ENCODE data around the gene ZNF211. TPM values are rescaled to one million over a fixed set of nuclear protein-coding genes. Genes with fewer than 3 reads are reported as not detected.

The ZNF211 gene
- total RNA-seq, 1 experiment from 2014 or later: 6.7 TPM

- H3K79me2 ChIP-seq (ENCODE audit: insufficient read depth, low read length): no peaks in the 10 kb centered on the region
- no peak overlapping the region for H3K4me3 ChIP-seq (replicated peaks in 1 of 2; ENCODE audit: low read depth in 1 of 2, low read length in 2 of 2)
- TF ChIP-seq REST (IDR thresholded peaks at IDR 0.05; ENCODE audit: low read depth) (no peak), EZH2phosphoT487 (IDR thresholded peaks at IDR 0.05; ENCODE audit: borderline replicate concordance) (no peak), POLR2A (IDR thresholded peaks at IDR 0.05; ENCODE audit: borderline replicate concordance, extremely low read depth, insufficient read depth, insufficient read length) (no peak), SRF (IDR thresholded peaks at IDR 0.05; ENCODE audit: low read depth) (no peak), EGR1 (IDR thresholded peaks at IDR 0.05; ENCODE audit: low read depth) (no peak), SP1 (IDR thresholded peaks at IDR 0.05; ENCODE audit: low read depth) (no peak), JUND (IDR thresholded peaks at IDR 0.05) (no peak), TCF7L2 (IDR thresholded peaks at IDR 0.05; ENCODE audit: borderline replicate concordance, extremely low read depth, insufficient read depth, insufficient read length) (no peak), POLR2AphosphoS5 (IDR thresholded peaks at IDR 0.05; ENCODE audit: low read depth, low read length) (no peak), CEBPB (IDR thresholded peaks at IDR 0.05; ENCODE audit: low read depth) (no peak), RAD21 (IDR thresholded peaks at IDR 0.05; ENCODE audit: low read depth) (no peak), SIN3A (IDR thresholded peaks at IDR 0.05; ENCODE audit: low read depth) (no peak), CBX3 (IDR thresholded peaks at IDR 0.05; ENCODE audit: low read depth) (no peak), ZFX (IDR thresholded peaks at IDR 0.05) (no peak)
- TF ChIP-seq, protein P1, sequence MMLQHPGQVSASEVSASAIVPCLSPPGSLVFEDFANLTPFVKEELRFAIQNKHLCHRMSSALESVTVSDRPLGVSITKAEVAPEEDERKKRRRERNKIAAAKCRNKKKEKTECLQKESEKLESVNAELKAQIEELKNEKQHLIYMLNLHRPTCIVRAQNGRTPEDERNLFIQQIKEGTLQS (IDR thresholded peaks at IDR 0.05): no peak
- TF ChIP-seq, protein P2, sequence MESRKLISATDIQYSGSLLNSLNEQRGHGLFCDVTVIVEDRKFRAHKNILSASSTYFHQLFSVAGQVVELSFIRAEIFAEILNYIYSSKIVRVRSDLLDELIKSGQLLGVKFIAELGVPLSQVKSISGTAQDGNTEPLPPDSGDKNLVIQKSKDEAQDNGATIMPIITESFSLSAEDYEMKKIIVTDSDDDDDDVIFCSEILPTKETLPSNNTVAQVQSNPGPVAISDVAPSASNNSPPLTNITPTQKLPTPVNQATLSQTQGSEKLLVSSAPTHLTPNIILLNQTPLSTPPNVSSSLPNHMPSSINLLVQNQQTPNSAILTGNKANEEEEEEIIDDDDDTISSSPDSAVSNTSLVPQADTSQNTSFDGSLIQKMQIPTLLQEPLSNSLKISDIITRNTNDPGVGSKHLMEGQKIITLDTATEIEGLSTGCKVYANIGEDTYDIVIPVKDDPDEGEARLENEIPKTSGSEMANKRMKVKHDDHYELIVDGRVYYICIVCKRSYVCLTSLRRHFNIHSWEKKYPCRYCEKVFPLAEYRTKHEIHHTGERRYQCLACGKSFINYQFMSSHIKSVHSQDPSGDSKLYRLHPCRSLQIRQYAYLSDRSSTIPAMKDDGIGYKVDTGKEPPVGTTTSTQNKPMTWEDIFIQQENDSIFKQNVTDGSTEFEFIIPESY (IDR thresholded peaks at IDR 0.05; ENCODE audit: extremely low read depth, insufficient replicate concordance, low read length): no peak
- TF ChIP-seq, protein P3, sequence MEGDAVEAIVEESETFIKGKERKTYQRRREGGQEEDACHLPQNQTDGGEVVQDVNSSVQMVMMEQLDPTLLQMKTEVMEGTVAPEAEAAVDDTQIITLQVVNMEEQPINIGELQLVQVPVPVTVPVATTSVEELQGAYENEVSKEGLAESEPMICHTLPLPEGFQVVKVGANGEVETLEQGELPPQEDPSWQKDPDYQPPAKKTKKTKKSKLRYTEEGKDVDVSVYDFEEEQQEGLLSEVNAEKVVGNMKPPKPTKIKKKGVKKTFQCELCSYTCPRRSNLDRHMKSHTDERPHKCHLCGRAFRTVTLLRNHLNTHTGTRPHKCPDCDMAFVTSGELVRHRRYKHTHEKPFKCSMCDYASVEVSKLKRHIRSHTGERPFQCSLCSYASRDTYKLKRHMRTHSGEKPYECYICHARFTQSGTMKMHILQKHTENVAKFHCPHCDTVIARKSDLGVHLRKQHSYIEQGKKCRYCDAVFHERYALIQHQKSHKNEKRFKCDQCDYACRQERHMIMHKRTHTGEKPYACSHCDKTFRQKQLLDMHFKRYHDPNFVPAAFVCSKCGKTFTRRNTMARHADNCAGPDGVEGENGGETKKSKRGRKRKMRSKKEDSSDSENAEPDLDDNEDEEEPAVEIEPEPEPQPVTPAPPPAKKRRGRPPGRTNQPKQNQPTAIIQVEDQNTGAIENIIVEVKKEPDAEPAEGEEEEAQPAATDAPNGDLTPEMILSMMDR (IDR thresholded peaks at IDR 0.05 in 2 of 3, conservative IDR thresholded peaks at IDR 0.05 in 1 of 3; ENCODE audit: borderline replicate concordance in 1 of 3, insufficient read depth in 1 of 3, low read depth in 2 of 3, low read length in 2 of 3): no peak
- TF ChIP-seq, protein P4, sequence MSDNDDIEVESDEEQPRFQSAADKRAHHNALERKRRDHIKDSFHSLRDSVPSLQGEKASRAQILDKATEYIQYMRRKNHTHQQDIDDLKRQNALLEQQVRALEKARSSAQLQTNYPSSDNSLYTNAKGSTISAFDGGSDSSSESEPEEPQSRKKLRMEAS (IDR thresholded peaks at IDR 0.05): no peak
- peaks cover 18 to 25% of the 10 kb centered on the region in 2 experiments; a peak in 3 of 4 replicates for H3K9me3 ChIP-seq (ENCODE audit: control insufficient read depth in 1 of 2, insufficient read depth in 1 of 2, low read depth in 1 of 2, low read length in 2 of 2)
- ChIA-PET CTCF (no interaction called here), POLR2A (no interaction called here), RAD21 (ENCODE audit: low non-redundant PET in 1 of 2, low total read pairs in 2 of 2, uncharacterized antibody in 2 of 2, unreplicated experiment in 2 of 2) (no interaction called here)
- H4K20me1 ChIP-seq (ENCODE audit: insufficient read depth): no peaks in the 10 kb centered on the region
- BruUV-seq (replicated peaks): no TSS peak
- no peak overlapping the region for H3K9ac ChIP-seq (ENCODE audit: low read length)
- ATAC-seq (no peak), DNase-seq (ENCODE audit: low read depth, low spot score) (no peak)
- no peaks in the 10 kb centered on the region for H3K27me3 ChIP-seq (ENCODE audit: insufficient read depth, low read length)
- no peaks in the 10 kb centered on the region for H3K9me2 ChIP-seq (ENCODE audit: insufficient read depth)
- no peak overlapping the region for H3K27ac ChIP-seq (ENCODE audit: low read depth, low read length)
- intact Hi-C loops (cut with micrococcal nuclease): no loop called here
- no peak overlapping the region for H3K4me2 ChIP-seq (ENCODE audit: low read length)
- peaks cover 15 to 23% of the 10 kb centered on the region in 2 experiments for H3K36me3 ChIP-seq (ENCODE audit: control insufficient read depth in 1 of 2, insufficient read depth in 2 of 2, low read length in 2 of 2)
- H3K4me1 ChIP-seq (ENCODE audit: control insufficient read depth in 1 of 2, insufficient read depth in 2 of 2, low read length in 2 of 2): no peaks in the 10 kb centered on the region
- no peak overlapping the region for H2AFZ ChIP-seq (ENCODE audit: low read depth, low read length, poor library complexity, severe bottlenecking)
Observed at GRCh38 chr19:57642396-57643046, 9.6 kb downstream of the ZNF211 start.

Data from HCT116 (cell line).